K562 (cell line): ENCODE measurements around the gene POT1.

Experiments used
- BHLHE40 ChIP-seq: IDR thresholded peaks from 2 replicates; pipeline ENCODE4 v1.6.1; 2011; ENCODE audit warnings: low read length, improper control_type of control experiment
- CTCF ChIP-seq, 3 experiments: IDR thresholded peaks in 2 of 3; conservative IDR thresholded peaks in 1 of 3; 2 replicates each; pipeline ENCODE4 v1.5.1; 2011 to 2012; ENCODE audit warnings: low read length in 3 of 3, mild to moderate bottlenecking in 3 of 3, control low read depth in 2 of 3, improper control_type of control experiment in 1 of 3, inconsistent platforms in 1 of 3, low read depth in 1 of 3, mixed read lengths in 1 of 3, moderate library complexity in 1 of 3; ENCODE audit not compliant: insufficient read depth in 2 of 3
- EHMT2 ChIP-seq: fragments of 450-650 bp; IDR thresholded peaks from 2 replicates; pipeline ENCODE4 v1.6.1; 2018; ENCODE audit warnings: antibody characterized with exemption
- GABPB1 ChIP-seq: sonication (generic); formaldehyde crosslinking; IDR thresholded peaks from 2 replicates; pipeline ENCODE4 v1.8.0; 2022; ENCODE audit warnings: mild to moderate bottlenecking, missing genetic modification reagents
- MAFK ChIP-seq: IDR thresholded peaks from 2 replicates; pipeline ENCODE4 v1.6.1; 2011; ENCODE audit warnings: low read length, improper control_type of control experiment
- MAX ChIP-seq: sonication (generic); formaldehyde crosslinking; IDR thresholded peaks from 2 replicates; pipeline ENCODE4 v1.9.0; 2022; ENCODE audit warnings: mild to moderate bottlenecking, missing genetic modification reagents
- PKNOX1 ChIP-seq: fragments of 450-650 bp; IDR thresholded peaks from 2 replicates; pipeline ENCODE4 v1.6.1; 2016
- POLR2G ChIP-seq: fragments of 200-400 bp; formaldehyde crosslinking; IDR thresholded peaks from 2 replicates; pipeline ENCODE4 v1.6.1; 2017; ENCODE audit warnings: low read depth, mild to moderate bottlenecking, antibody characterized with exemption, low read length, moderate library complexity
- SMARCE1 ChIP-seq: fragments of 450-650 bp; IDR thresholded peaks from 2 replicates; pipeline ENCODE4 v1.7.1; 2016; ENCODE audit warnings: mild to moderate bottlenecking
- SP1 ChIP-seq: sonication (generic); formaldehyde crosslinking; IDR thresholded peaks from 2 replicates; pipeline ENCODE4 v1.8.1; 2022; ENCODE audit warnings: mild to moderate bottlenecking, missing genetic modification reagents
- TAF1 ChIP-seq: IDR thresholded peaks from 2 replicates; pipeline ENCODE4 v1.6.1; 2011; ENCODE audit warnings: mild to moderate bottlenecking, low read length, moderate library complexity; ENCODE audit not compliant: insufficient read depth, control insufficient read depth, severe bottlenecking; ENCODE audit errors: extremely low read depth
- TBL1XR1 ChIP-seq, 2 experiments: IDR thresholded peaks; 2 replicates each; pipeline ENCODE4 v1.6.1; 2012; ENCODE audit warnings: improper control_type of control experiment in 2 of 2, low read length in 2 of 2, mild to moderate bottlenecking in 1 of 2
- TCF7 ChIP-seq: sonication (generic); IDR thresholded peaks from 2 replicates; pipeline ENCODE4 v1.6.1; 2016; ENCODE audit warnings: antibody characterized with exemption, borderline replicate concordance
- ZBTB11 ChIP-seq, 3 experiments: fragments of 200-800 bp in 1 of 3; fragments of 250-450 bp in 1 of 3; fragments of 450-650 bp in 1 of 3; sonication (Bioruptor Pico) in 1 of 3; sonication (Bioruptor generic) in 1 of 3; formaldehyde crosslinking in 1 of 3; IDR thresholded peaks; 2 replicates each; pipeline versions ENCODE4 v1.6.1 to v1.8.0; 2016 to 2022; ENCODE audit warnings: mild to moderate bottlenecking in 2 of 3, missing genetic modification characterization in 2 of 3, missing compliant biosample characterization in 1 of 3, moderate library complexity in 1 of 3

- TF ChIP-seq GABPB1 (CRISPR knock-in tag) (no peak), SP1 (CRISPR knock-in tag) (no peak), MAFK (no peak), BHLHE40 (no peak), TBL1XR1 (IDR thresholded peaks at IDR 0.05; ENCODE audit: low read length in 2 of 2) (no peak), TCF7 (no peak), EHMT2 (no peak), MAX (CRISPR knock-in tag) (no peak), ZBTB11 (CRISPR knock-in tag; IDR thresholded peaks at IDR 0.05) (no peak), SMARCE1 (no peak), TAF1 (no peak), PKNOX1 (no peak), POLR2G (no peak), CTCF (IDR thresholded peaks at IDR 0.05 in 2 of 3, conservative IDR thresholded peaks at IDR 0.05 in 1 of 3; ENCODE audit: insufficient read depth in 2 of 3, low read depth in 1 of 3, low read length in 3 of 3) (no peak)
Measured at GRCh38 chr7:124956160-124956559, 26.5 kb upstream of the POT1 start.
